H9 (cell line): ENCODE results near the gene USH2A. TPM values are rescaled to one million over a fixed set of nuclear protein-coding genes. Genes with fewer than 3 reads are reported as not detected.

Experiments used
- DNase-seq: peaks from one replicate; pipeline ENCODE4 v3.0.0-alpha.2; 2017
- H2AFZ ChIP-seq: one replicate; pipeline ENCODE4 v1.6.1; 2013; ENCODE audit warnings: mild to moderate bottlenecking, low read length, control low read depth, moderate library complexity
- H2AK5ac ChIP-seq: 2 replicates; pipeline ENCODE4 v1.6.1; 2013; ENCODE audit warnings: low read length, control low read depth, mixed read lengths; ENCODE audit not compliant: insufficient read length
- H2BK120ac ChIP-seq: one replicate; pipeline ENCODE4 v1.6.1; 2013; ENCODE audit warnings: low read depth, mild to moderate bottlenecking, low read length, control low read depth, inconsistent platforms; ENCODE audit not compliant: poor library complexity, severe bottlenecking
- H2BK12ac ChIP-seq: 2 replicates; pipeline ENCODE4 v1.6.1; 2013; ENCODE audit warnings: low read length, control low read depth, mixed read lengths, low read depth; ENCODE audit not compliant: insufficient read length
- H2BK15ac ChIP-seq: 2 replicates; pipeline ENCODE4 v1.6.1; 2013; ENCODE audit warnings: low read depth, low read length, control low read depth
- H2BK20ac ChIP-seq: one replicate; pipeline ENCODE4 v1.6.1; 2013; ENCODE audit warnings: low read depth, mild to moderate bottlenecking, low read length, control low read depth, inconsistent platforms; ENCODE audit not compliant: poor library complexity, severe bottlenecking
- H2BK5ac ChIP-seq: 2 replicates; pipeline ENCODE4 v1.6.1; 2013; ENCODE audit warnings: low read length, control low read depth, mixed read lengths; ENCODE audit not compliant: insufficient read length
- H3K14ac ChIP-seq: 2 replicates; pipeline ENCODE4 v1.6.1; 2013; ENCODE audit warnings: low read length, control low read depth; ENCODE audit not compliant: insufficient read depth
- H3K18ac ChIP-seq: 2 replicates; pipeline ENCODE4 v1.6.1; 2013; ENCODE audit warnings: low read depth, mild to moderate bottlenecking, mixed read lengths, low read length, control low read depth; ENCODE audit not compliant: insufficient read length
- H3K23ac ChIP-seq: 2 replicates; pipeline ENCODE4 v1.6.1; 2013; ENCODE audit warnings: low read length, control low read depth, mixed read lengths, low read depth; ENCODE audit not compliant: insufficient read length
- H3K23me2 ChIP-seq: 2 replicates; pipeline ENCODE4 v1.6.1; 2013; ENCODE audit warnings: low read depth, mild to moderate bottlenecking, mixed read lengths, low read length, control low read depth; ENCODE audit not compliant: insufficient read length, poor library complexity, severe bottlenecking
- H3K27ac ChIP-seq: 2 replicates; pipeline ENCODE4 v1.5.1; 2013; ENCODE audit warnings: low read length, control low read depth, mixed read lengths, low read depth; ENCODE audit not compliant: insufficient read length
- H3K27me3 ChIP-seq: 2 replicates; pipeline ENCODE4 v1.6.1; 2013; ENCODE audit warnings: low read length, control low read depth, inconsistent platforms; ENCODE audit not compliant: insufficient read depth
- H3K4ac ChIP-seq: 2 replicates; pipeline ENCODE4 v1.6.1; 2013; ENCODE audit warnings: low read depth, mild to moderate bottlenecking, control low read depth, inconsistent platforms, low read length, moderate library complexity
- H3K4me1 ChIP-seq: 2 replicates; pipeline ENCODE4 v1.6.1; 2013; ENCODE audit warnings: low read length, control low read depth, inconsistent platforms; ENCODE audit not compliant: insufficient read depth
- H3K4me2 ChIP-seq: 2 replicates; pipeline ENCODE4 v1.6.1; 2013; ENCODE audit warnings: low read length, control low read depth, mixed read lengths; ENCODE audit not compliant: insufficient read length, insufficient read depth
- H3K56ac ChIP-seq: 2 replicates; pipeline ENCODE4 v1.6.1; 2013; ENCODE audit warnings: low read depth, mild to moderate bottlenecking, mixed read lengths, low read length, control low read depth; ENCODE audit not compliant: insufficient read length
- H3K79me1 ChIP-seq: 2 replicates; pipeline ENCODE4 v1.6.1; 2013; ENCODE audit warnings: low read depth, mild to moderate bottlenecking, moderate library complexity, low read length, control low read depth, inconsistent platforms; ENCODE audit not compliant: insufficient read depth, poor library complexity, severe bottlenecking
- H3K79me2 ChIP-seq: 2 replicates; pipeline ENCODE4 v1.6.1; 2013; ENCODE audit warnings: low read length, control low read depth, inconsistent platforms; ENCODE audit not compliant: insufficient read depth
- H3K9ac ChIP-seq: 2 replicates; pipeline ENCODE4 v1.6.1; 2013; ENCODE audit warnings: low read length, control low read depth, mixed read lengths; ENCODE audit not compliant: insufficient read length; ENCODE audit errors: extremely low read depth
- H3K9me3 ChIP-seq: one replicate; pipeline ENCODE4 v1.6.1; 2013; ENCODE audit warnings: low read depth, low read length, inconsistent platforms; ENCODE audit not compliant: control insufficient read depth
- H3T11ph ChIP-seq: one replicate; pipeline ENCODE4 v1.6.1; 2013; ENCODE audit warnings: mild to moderate bottlenecking, low read length, control low read depth, inconsistent platforms
- H4K20me1 ChIP-seq: one replicate; pipeline ENCODE4 v1.6.1; 2013; ENCODE audit not compliant: control insufficient read depth, insufficient read length, insufficient read depth
- H4K5ac ChIP-seq: 2 replicates; pipeline ENCODE4 v1.6.1; 2013; ENCODE audit warnings: low read depth, mild to moderate bottlenecking, mixed read lengths, low read length, control low read depth; ENCODE audit not compliant: insufficient read length
- H4K8ac ChIP-seq: replicated peaks from 2 replicates; pipeline ENCODE4 v1.6.1; 2013; ENCODE audit warnings: low read length, control low read depth, mixed read lengths, low read depth; ENCODE audit not compliant: insufficient read length
- H4K91ac ChIP-seq: 2 replicates; pipeline ENCODE4 v1.6.1; 2013; ENCODE audit warnings: low read depth, mild to moderate bottlenecking, moderate library complexity, mixed read lengths, low read length, control low read depth; ENCODE audit not compliant: insufficient read length
- H3K27ac Mint-ChIP-seq, 3 experiments: 2 replicates in 2 of 3; 3 replicates in 1 of 3; pipeline ENCODE4 v1.8.0; 2020 to 2021; ENCODE audit warnings: mixed read lengths in 3 of 3, mild to moderate bottlenecking in 1 of 3, moderate library complexity in 1 of 3
- H3K27me3 Mint-ChIP-seq: 2 replicates; pipeline ENCODE4 v1.8.0; 2021; ENCODE audit warnings: low read depth, mild to moderate bottlenecking, moderate library complexity, mixed read lengths
- H3K36me3 Mint-ChIP-seq, 3 experiments: 2 replicates in 2 of 3; 3 replicates in 1 of 3; pipeline ENCODE4 v1.8.0; 2020 to 2021; ENCODE audit warnings: low read depth in 3 of 3, mixed read lengths in 3 of 3; ENCODE audit not compliant: insufficient read depth in 1 of 3
- H3K4me1 Mint-ChIP-seq, 2 experiments: 2 replicates each; pipeline ENCODE4 v1.8.0; 2020; ENCODE audit warnings: mixed read lengths in 2 of 2
- H3K4me3 Mint-ChIP-seq, 2 experiments: 2 replicates in 1 of 2; 3 replicates in 1 of 2; pipeline ENCODE4 v1.8.0; 2020 to 2021; ENCODE audit warnings: mild to moderate bottlenecking in 2 of 2, mixed read lengths in 2 of 2, moderate library complexity in 1 of 2
- H3K9me3 Mint-ChIP-seq, 2 experiments: 2 replicates in 1 of 2; 3 replicates in 1 of 2; pipeline ENCODE4 v1.8.0; 2020; ENCODE audit warnings: mild to moderate bottlenecking in 2 of 2, mixed read lengths in 2 of 2, moderate library complexity in 1 of 2
- CTCF ChIP-seq: fragments of 200-600 bp; sonication (generic); conservative IDR thresholded peaks from 3 replicates; pipeline ENCODE4 v1.8.0; 2021; ENCODE audit warnings: antibody characterized with exemption, mild to moderate bottlenecking
- WGBS: extraction: QIAGEN DNeasy Blood & Tissue Kit; methylation state at CpG from one replicate; pipeline ENCODE4 v1.1.7; 2013; ENCODE audit warnings: missing lambda C conversion rate, low lambda C conversion rate, mixed read lengths; ENCODE audit not compliant: insufficient read length; ENCODE audit errors: extremely low coverage; 5-methylcytosine and 5-hydroxymethylcytosine counted together
- total RNA-seq: library from RNA; stranded (reverse); gene quantifications from 2 replicates; pipeline ENCODE4 v1.2.1, GENCODE V29; 2021

USH2A gene
- total RNA-seq, 1 experiment from 2014 or later = 0.11 TPM

- no peak overlapping the region for H3K9ac ChIP-seq
These were observed 6.8 kb downstream of the USH2A start for GRCh38 chr1:216416488-216416887.

More at GRCh38 chr1:216416488-216416887, 6.8 kb downstream of the USH2A start:
- Histone ChIP-seq H2BK12ac (no peak overlapping the region), H3K79me2 (no peaks in the 10 kb centered on the region), H4K5ac (no peak overlapping the region), H2BK20ac (no peak overlapping the region), H3K79me1 (no peaks in the 10 kb centered on the region), H2AK5ac (no peak overlapping the region), H4K20me1 (no peaks in the 10 kb centered on the region), H3K9me3 (no peaks in the 10 kb centered on the region), H3K27ac (no peak overlapping the region), H3K4me2 (no peak overlapping the region), H4K8ac (no peak overlapping the region), H3K56ac (no peak overlapping the region), H3K4me1 (no peaks in the 10 kb centered on the region), H3K27me3 (no peaks in the 10 kb centered on the region), H3K23me2 (no peaks in the 10 kb centered on the region), H2BK15ac (no peak overlapping the region), H2AFZ (no peak overlapping the region), H3K4ac (no peak overlapping the region), H2BK5ac (no peak overlapping the region), H4K91ac (no peak overlapping the region), H3T11ph (no peak overlapping the region), H3K23ac (no peak overlapping the region), H2BK120ac (no peak overlapping the region), H3K14ac (no peak overlapping the region), H3K18ac (no peak overlapping the region)
- no peak for TF ChIP-seq CTCF
- no peak for DNase-seq
- WGBS = no CpG with 5 or more reads among the region's 1 CpG
- Mint-ChIP-seq H3K4me1 (no peaks in the 10 kb centered on the region), H3K4me3 (no peak overlapping the region), H3K9me3 (no peaks in the 10 kb centered on the region), H3K27ac (no peak overlapping the region), H3K27me3 (no peaks in the 10 kb centered on the region), H3K36me3 (no peaks in the 10 kb centered on the region)
